Measurements from ENCODE around the gene ANAPC10. TPM values are rescaled to one million over a fixed set of nuclear protein-coding genes. Genes with fewer than 3 reads are reported as not detected.

Gene ANAPC10
- total RNA-seq, 1 donor from 2014 or later, result 26.6 TPM

DNA sequence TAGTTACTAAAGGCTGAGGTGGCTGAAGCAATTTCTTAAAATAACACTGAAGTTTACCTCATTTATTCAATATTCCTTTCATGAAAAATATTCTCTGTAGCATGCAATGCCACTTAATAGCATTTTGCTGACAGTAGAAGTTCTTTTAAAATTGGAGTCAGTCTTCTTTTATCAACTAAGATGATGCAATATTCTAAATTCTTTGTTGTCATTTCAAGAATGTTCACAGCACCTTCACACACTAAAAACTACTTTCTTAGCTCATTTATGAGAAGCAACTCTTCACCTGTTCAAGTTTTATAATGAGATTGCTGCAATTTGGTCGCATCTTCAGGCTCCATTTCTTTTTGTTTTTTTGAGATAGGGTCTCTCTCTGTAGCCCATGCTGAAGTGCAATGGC, 48.8 kb downstream of the ANAPC10 start:
- H3K36me3 ChIP-seq (ENCODE audit: control insufficient read depth in 3 of 3, insufficient read depth in 3 of 3, low read length in 3 of 3), result peaks cover 0 to 4% (median 0%) of the 10 kb centered on the region in 3 donors

DNA sequence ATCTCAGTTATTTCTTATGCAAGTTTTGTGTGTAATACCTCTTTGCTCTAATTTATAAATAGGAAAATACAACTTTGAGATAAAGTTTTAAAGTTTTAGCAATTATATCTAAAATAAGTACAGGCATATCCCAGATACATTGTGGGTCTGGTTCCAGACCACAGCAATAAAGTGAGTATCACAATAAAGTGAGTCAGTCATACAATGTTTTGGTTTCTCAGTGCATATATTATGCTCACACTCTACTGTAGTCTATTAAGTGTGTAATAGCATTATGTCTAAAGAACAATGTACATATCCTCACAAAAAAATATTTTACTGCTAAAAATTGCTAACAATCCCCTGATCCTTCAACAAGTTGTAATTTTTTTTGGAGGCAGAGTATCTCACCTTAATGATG, 49.2 kb downstream of the ANAPC10 start:
- Histone ChIP-seq H3K27ac (ENCODE audit: low read depth, low read length) (no peak overlapping the region), H3K9ac (ENCODE audit: low read depth in 1 of 3, low read length in 3 of 3) (no peak overlapping the region), H3K4me1 (ENCODE audit: control insufficient read depth in 3 of 3, insufficient read depth in 3 of 3, low read length in 3 of 3) (no peaks in the 10 kb centered on the region), H3K4me3 (ENCODE audit: low read length in 3 of 3) (no peak overlapping the region), H3K9me3 (ENCODE audit: control insufficient read depth in 3 of 3, low read length in 3 of 3) (no peaks in the 10 kb centered on the region), H3K27me3 (ENCODE audit: control insufficient read depth in 3 of 3, insufficient read depth in 3 of 3, low read length in 3 of 3) (no peaks in the 10 kb centered on the region), H3K36me3 (ENCODE audit: control insufficient read depth in 3 of 3, insufficient read depth in 3 of 3, low read length in 3 of 3) (peaks cover 0 to 4% (median 0%) of the 10 kb centered on the region in 3 donors)

More for the DNA sequence above, 48.8 kb downstream of the ANAPC10 start:
- H3K4me1 ChIP-seq (ENCODE audit: control insufficient read depth in 3 of 3, insufficient read depth in 3 of 3, low read length in 3 of 3), result no peaks in the 10 kb centered on the region
- H3K27me3 ChIP-seq (ENCODE audit: control insufficient read depth in 3 of 3, insufficient read depth in 3 of 3, low read length in 3 of 3), result no peaks in the 10 kb centered on the region
- H3K27ac ChIP-seq (ENCODE audit: low read depth, low read length), result no peak overlapping the region
- H3K4me3 ChIP-seq (ENCODE audit: low read length in 3 of 3), result no peak overlapping the region
- no peak overlapping the region for H3K9ac ChIP-seq (ENCODE audit: low read depth in 1 of 3, low read length in 3 of 3)
- no peaks in the 10 kb centered on the region for H3K9me3 ChIP-seq (ENCODE audit: control insufficient read depth in 3 of 3, low read length in 3 of 3)

- Histone ChIP-seq H3K27me3 (ENCODE audit: control insufficient read depth in 3 of 3, insufficient read depth in 3 of 3, low read length in 3 of 3) (no peaks in the 10 kb centered on the region), H3K9ac (ENCODE audit: low read depth in 1 of 3, low read length in 3 of 3) (no peak overlapping the region), H3K9me3 (ENCODE audit: control insufficient read depth in 3 of 3, low read length in 3 of 3) (no peaks in the 10 kb centered on the region), H3K4me3 (ENCODE audit: low read length in 3 of 3) (no peak overlapping the region), H3K27ac (ENCODE audit: low read depth, low read length) (no peak overlapping the region), H3K36me3 (ENCODE audit: control insufficient read depth in 3 of 3, insufficient read depth in 3 of 3, low read length in 3 of 3) (peaks cover 0 to 4% (median 0%) of the 10 kb centered on the region in 3 donors), H3K4me1 (ENCODE audit: control insufficient read depth in 3 of 3, insufficient read depth in 3 of 3, low read length in 3 of 3) (no peaks in the 10 kb centered on the region)
These were observed 50.8 kb downstream of the ANAPC10 start for GRCh38 chr4:145047151-145047550.

GRCh38 chr4:145045180-145045579, 52.8 kb downstream of the ANAPC10 start:
- no peaks in the 10 kb centered on the region for H3K9me3 ChIP-seq (ENCODE audit: control insufficient read depth in 3 of 3, low read length in 3 of 3)
- no peaks in the 10 kb centered on the region for H3K27me3 ChIP-seq (ENCODE audit: control insufficient read depth in 3 of 3, insufficient read depth in 3 of 3, low read length in 3 of 3)
- no peak overlapping the region for H3K27ac ChIP-seq (ENCODE audit: low read depth, low read length)
- H3K4me1 ChIP-seq (ENCODE audit: control insufficient read depth in 3 of 3, insufficient read depth in 3 of 3, low read length in 3 of 3), result no peaks in the 10 kb centered on the region
- H3K4me3 ChIP-seq (ENCODE audit: low read length in 3 of 3), result no peak overlapping the region
- no peak overlapping the region for H3K9ac ChIP-seq (ENCODE audit: low read depth in 1 of 3, low read length in 3 of 3)
- no peaks in the 10 kb centered on the region for H3K36me3 ChIP-seq (ENCODE audit: control insufficient read depth in 3 of 3, insufficient read depth in 3 of 3, low read length in 3 of 3)

DNA sequence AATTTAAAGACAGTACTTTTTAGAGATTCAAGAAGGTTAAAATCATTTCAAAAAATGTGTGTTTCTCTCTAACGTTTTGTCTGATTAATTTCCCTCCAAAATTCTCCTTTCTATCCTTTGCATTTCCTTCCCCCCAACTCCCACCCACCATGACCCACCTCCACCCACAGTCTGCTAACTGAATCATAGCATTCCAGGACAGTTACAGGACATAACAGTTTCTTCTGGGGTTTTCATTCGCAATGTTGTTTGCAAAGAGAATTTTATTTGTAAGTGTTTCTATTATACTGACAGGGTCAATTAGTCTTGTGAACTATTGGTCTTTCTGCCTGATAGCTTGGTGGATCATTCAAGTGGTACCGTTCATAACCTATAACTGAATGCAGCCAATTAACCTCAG, 53.7 kb downstream of the ANAPC10 start:
- H3K27ac ChIP-seq (ENCODE audit: low read depth, low read length), result no peak overlapping the region
- H3K9me3 ChIP-seq (ENCODE audit: control insufficient read depth in 3 of 3, low read length in 3 of 3), result no peaks in the 10 kb centered on the region
- no peaks in the 10 kb centered on the region for H3K36me3 ChIP-seq (ENCODE audit: control insufficient read depth in 3 of 3, insufficient read depth in 3 of 3, low read length in 3 of 3)
- H3K27me3 ChIP-seq (ENCODE audit: control insufficient read depth in 3 of 3, insufficient read depth in 3 of 3, low read length in 3 of 3), result no peaks in the 10 kb centered on the region
- H3K4me3 ChIP-seq (ENCODE audit: low read length in 3 of 3), result no peak overlapping the region
- no peak overlapping the region for H3K9ac ChIP-seq (ENCODE audit: low read depth in 1 of 3, low read length in 3 of 3)
- H3K4me1 ChIP-seq (ENCODE audit: control insufficient read depth in 3 of 3, insufficient read depth in 3 of 3, low read length in 3 of 3), result no peaks in the 10 kb centered on the region

GRCh38 chr4:145043306-145043705, 54.7 kb downstream of the ANAPC10 start:
- no peaks in the 10 kb centered on the region for H3K27me3 ChIP-seq (ENCODE audit: control insufficient read depth in 3 of 3, insufficient read depth in 3 of 3, low read length in 3 of 3)
- no peak overlapping the region for H3K9ac ChIP-seq (ENCODE audit: low read depth in 1 of 3, low read length in 3 of 3)
- no peaks in the 10 kb centered on the region for H3K9me3 ChIP-seq (ENCODE audit: control insufficient read depth in 3 of 3, low read length in 3 of 3)
- H3K4me3 ChIP-seq (ENCODE audit: low read length in 3 of 3), result no peak overlapping the region
- no peak overlapping the region for H3K27ac ChIP-seq (ENCODE audit: low read depth, low read length)
- H3K4me1 ChIP-seq (ENCODE audit: control insufficient read depth in 3 of 3, insufficient read depth in 3 of 3, low read length in 3 of 3), result no peaks in the 10 kb centered on the region
- H3K36me3 ChIP-seq (ENCODE audit: control insufficient read depth in 3 of 3, insufficient read depth in 3 of 3, low read length in 3 of 3), result no peaks in the 10 kb centered on the region

DNA sequence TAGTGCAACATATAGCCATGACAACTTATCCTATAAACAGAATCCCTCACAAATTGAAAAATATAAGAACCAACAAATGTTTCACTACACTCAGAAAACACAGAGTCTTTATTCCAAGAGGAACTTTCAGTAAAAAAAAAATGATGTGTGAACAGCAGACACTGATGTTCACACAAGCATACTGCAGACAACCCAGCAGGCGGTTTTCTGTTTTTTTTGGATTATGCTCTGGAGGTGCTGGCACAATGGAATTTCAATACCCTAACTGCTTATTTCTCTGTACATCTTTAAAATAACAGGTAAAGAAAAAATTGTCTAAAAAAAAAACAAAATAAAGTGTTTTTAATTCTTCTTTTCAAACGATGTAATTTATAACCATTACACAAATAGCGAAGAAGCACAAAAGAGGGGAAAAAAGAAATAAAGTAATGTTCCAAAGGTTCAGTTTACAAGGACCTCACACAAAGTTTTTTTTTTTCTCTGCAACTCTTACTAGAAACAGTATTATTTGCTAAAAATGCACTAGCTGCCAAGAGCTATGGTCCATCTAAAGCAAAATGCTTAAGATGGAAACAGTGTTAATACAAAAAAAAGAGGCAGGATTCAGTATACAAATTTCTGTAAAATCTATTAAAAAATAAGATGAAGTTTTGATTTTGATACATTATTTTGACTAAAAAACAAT, 55.3 kb downstream of the ANAPC10 start:
- no peaks in the 10 kb centered on the region for H3K9me3 ChIP-seq (ENCODE audit: control insufficient read depth in 3 of 3, low read length in 3 of 3)
- H3K4me1 ChIP-seq (ENCODE audit: control insufficient read depth in 3 of 3, insufficient read depth in 3 of 3, low read length in 3 of 3), result no peaks in the 10 kb centered on the region
- H3K36me3 ChIP-seq (ENCODE audit: control insufficient read depth in 3 of 3, insufficient read depth in 3 of 3, low read length in 3 of 3), result no peaks in the 10 kb centered on the region
- no peaks in the 10 kb centered on the region for H3K27me3 ChIP-seq (ENCODE audit: control insufficient read depth in 3 of 3, insufficient read depth in 3 of 3, low read length in 3 of 3)
- no peak overlapping the region for H3K27ac ChIP-seq (ENCODE audit: low read depth, low read length)
- H3K4me3 ChIP-seq (ENCODE audit: low read length in 3 of 3), result no peak overlapping the region
- H3K9ac ChIP-seq (ENCODE audit: low read depth in 1 of 3, low read length in 3 of 3), result no peak overlapping the region

GRCh38 chr4:145041378-145041777, 56.6 kb downstream of the ANAPC10 start:
- Histone ChIP-seq H3K4me1 (ENCODE audit: control insufficient read depth in 3 of 3, insufficient read depth in 3 of 3, low read length in 3 of 3) (no peaks in the 10 kb centered on the region), H3K36me3 (ENCODE audit: control insufficient read depth in 3 of 3, insufficient read depth in 3 of 3, low read length in 3 of 3) (no peaks in the 10 kb centered on the region), H3K27me3 (ENCODE audit: control insufficient read depth in 3 of 3, insufficient read depth in 3 of 3, low read length in 3 of 3) (no peaks in the 10 kb centered on the region)

GRCh38 chr4:145035494-145036136, 62.4 kb downstream of the ANAPC10 start:
- Histone ChIP-seq H3K27me3 (ENCODE audit: control insufficient read depth in 3 of 3, insufficient read depth in 3 of 3, low read length in 3 of 3) (no peaks in the 10 kb centered on the region), H3K9me3 (ENCODE audit: control insufficient read depth in 3 of 3, low read length in 3 of 3) (no peaks in the 10 kb centered on the region), H3K36me3 (ENCODE audit: control insufficient read depth in 3 of 3, insufficient read depth in 3 of 3, low read length in 3 of 3) (peaks cover 6 to 17% (median 9%) of the 10 kb centered on the region in 3 donors), H3K27ac (ENCODE audit: low read depth, low read length) (no peak overlapping the region), H3K4me1 (ENCODE audit: control insufficient read depth in 3 of 3, insufficient read depth in 3 of 3, low read length in 3 of 3) (peaks cover 3 to 5% (median 3%) of the 10 kb centered on the region in 3 donors), H3K9ac (ENCODE audit: low read depth in 1 of 3, low read length in 3 of 3) (no peak overlapping the region), H3K4me3 (ENCODE audit: low read length in 3 of 3) (no peak overlapping the region)

More at GRCh38 chr4:145041378-145041777, 56.6 kb downstream of the ANAPC10 start:
- Histone ChIP-seq H3K9me3 (ENCODE audit: control insufficient read depth in 3 of 3, low read length in 3 of 3) (no peaks in the 10 kb centered on the region), H3K27ac (ENCODE audit: low read depth, low read length) (no peak overlapping the region), H3K9ac (ENCODE audit: low read depth in 1 of 3, low read length in 3 of 3) (no peak overlapping the region), H3K4me3 (ENCODE audit: low read length in 3 of 3) (no peak overlapping the region)

DNA sequence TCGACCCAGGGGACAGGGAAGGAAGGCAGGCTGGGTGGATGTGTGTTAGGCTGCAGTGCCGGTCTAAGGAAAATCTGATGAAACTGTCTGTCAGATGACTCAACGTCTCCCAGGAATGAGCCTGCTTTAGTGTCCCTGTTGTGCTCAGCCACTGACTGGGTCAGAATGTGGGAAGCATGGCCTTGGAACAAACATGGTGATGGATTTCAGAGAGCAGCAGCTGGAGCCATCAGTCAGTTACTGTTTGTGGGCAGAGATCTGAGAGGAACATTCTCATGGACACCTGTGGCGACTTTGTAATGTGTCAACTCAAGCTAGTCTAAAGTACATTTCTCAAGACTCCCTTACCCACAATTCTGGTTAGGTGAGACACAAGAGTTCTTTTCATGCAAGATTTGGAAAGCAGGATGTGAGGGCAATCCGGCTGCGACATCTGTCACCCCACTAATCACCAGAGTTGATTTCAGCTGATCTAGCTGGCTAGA, 63.2 kb downstream of the ANAPC10 start:
- Histone ChIP-seq H3K9me3 (ENCODE audit: control insufficient read depth in 3 of 3, low read length in 3 of 3) (no peaks in the 10 kb centered on the region), H3K4me1 (ENCODE audit: control insufficient read depth in 3 of 3, insufficient read depth in 3 of 3, low read length in 3 of 3) (peaks cover 3 to 5% (median 3%) of the 10 kb centered on the region in 3 donors), H3K27me3 (ENCODE audit: control insufficient read depth in 3 of 3, insufficient read depth in 3 of 3, low read length in 3 of 3) (no peaks in the 10 kb centered on the region), H3K9ac (ENCODE audit: low read depth in 1 of 3, low read length in 3 of 3) (no peak overlapping the region), H3K27ac (ENCODE audit: low read depth, low read length) (no peak overlapping the region), H3K4me3 (ENCODE audit: low read length in 3 of 3) (no peak overlapping the region), H3K36me3 (ENCODE audit: control insufficient read depth in 3 of 3, insufficient read depth in 3 of 3, low read length in 3 of 3) (peaks cover 6 to 17% (median 9%) of the 10 kb centered on the region in 3 donors)

All from skeletal muscle tissue (tissue), 4 donors.